A673 (cell line): Measurements from ENCODE around the gene IPO13.

Experiments
- EZH2 ChIP-seq: fragments of 200-600 bp; sonication (generic); IDR thresholded peaks from 2 replicates; pipeline ENCODE4 v1.6.1; 2017; ENCODE audit warnings: borderline replicate concordance, low read depth, mild to moderate bottlenecking, mixed read lengths, antibody characterized with exemption, low read length; ENCODE audit not compliant: poor library complexity, severe bottlenecking
- TF ChIP-seq, protein P1 (sequence below): fragments of 300-800, 200-600 bp; sonication (generic); conservative IDR thresholded peaks from 2 replicates; pipeline ENCODE4 v1.5.1; 2017; ENCODE audit warnings: low read depth, mild to moderate bottlenecking, antibody characterized with exemption, low read length, moderate library complexity, mixed read lengths

DNA sequence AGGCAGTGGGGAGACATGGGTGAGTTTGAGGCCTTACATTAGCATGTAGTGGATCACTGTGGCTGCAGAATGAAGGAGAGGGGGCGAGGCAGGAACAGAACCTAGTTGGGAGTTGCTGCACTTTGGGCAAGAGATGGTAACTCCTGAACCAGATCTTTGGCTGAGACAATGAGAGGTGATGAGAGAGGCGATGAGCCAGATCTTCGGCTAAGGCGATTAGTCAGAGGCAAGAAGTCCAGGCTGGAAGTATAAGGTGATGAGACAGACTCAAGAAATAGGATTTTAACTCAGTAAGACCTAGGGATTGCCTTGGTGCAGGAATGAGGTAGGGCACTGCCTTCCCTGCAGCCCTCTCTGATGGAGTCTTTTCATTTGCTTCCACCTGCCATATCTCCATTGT lies 22.2 kb upstream of the IPO13 start:
- TF ChIP-seq, protein P1, sequence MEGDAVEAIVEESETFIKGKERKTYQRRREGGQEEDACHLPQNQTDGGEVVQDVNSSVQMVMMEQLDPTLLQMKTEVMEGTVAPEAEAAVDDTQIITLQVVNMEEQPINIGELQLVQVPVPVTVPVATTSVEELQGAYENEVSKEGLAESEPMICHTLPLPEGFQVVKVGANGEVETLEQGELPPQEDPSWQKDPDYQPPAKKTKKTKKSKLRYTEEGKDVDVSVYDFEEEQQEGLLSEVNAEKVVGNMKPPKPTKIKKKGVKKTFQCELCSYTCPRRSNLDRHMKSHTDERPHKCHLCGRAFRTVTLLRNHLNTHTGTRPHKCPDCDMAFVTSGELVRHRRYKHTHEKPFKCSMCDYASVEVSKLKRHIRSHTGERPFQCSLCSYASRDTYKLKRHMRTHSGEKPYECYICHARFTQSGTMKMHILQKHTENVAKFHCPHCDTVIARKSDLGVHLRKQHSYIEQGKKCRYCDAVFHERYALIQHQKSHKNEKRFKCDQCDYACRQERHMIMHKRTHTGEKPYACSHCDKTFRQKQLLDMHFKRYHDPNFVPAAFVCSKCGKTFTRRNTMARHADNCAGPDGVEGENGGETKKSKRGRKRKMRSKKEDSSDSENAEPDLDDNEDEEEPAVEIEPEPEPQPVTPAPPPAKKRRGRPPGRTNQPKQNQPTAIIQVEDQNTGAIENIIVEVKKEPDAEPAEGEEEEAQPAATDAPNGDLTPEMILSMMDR = no peak
- TF ChIP-seq EZH2 = no peak
